DOHH2 (cell line): Measurements from ENCODE around the gene MRPL58.

Source experiments
- CTCF ChIP-seq: fragments of 200-600 bp; sonication (generic); IDR thresholded peaks from one replicate; pipeline ENCODE4 v1.5.1; 2014; ENCODE audit warnings: antibody characterized with exemption, mild to moderate bottlenecking, low read depth, low read length; ENCODE audit not compliant: poor library complexity, severe bottlenecking
- EZH2phosphoT487 ChIP-seq: fragments of 200-600 bp; sonication (generic); IDR thresholded peaks from 2 replicates; pipeline ENCODE4 v1.6.1; 2017; ENCODE audit warnings: borderline replicate concordance, mild to moderate bottlenecking, antibody characterized with exemption, low read length, moderate library complexity, mixed read lengths

- no peak for TF ChIP-seq EZH2phosphoT487
- TF ChIP-seq CTCF = no peak
Observed at GRCh38 chr17:74964988-74965622, 47.4 kb upstream of the MRPL58 start.
